Measurements from ENCODE around the gene SORCS3. TPM values are rescaled to one million over a fixed set of nuclear protein-coding genes. Genes with fewer than 3 reads are reported as not detected.

The SORCS3 gene
- total and polyA plus RNA-seq, 2 of the 13 experiments (the other 11 are each of a cell fraction or from before 2014, with no cell fraction given) = 0.07 TPM; not detected in 1

DNA sequence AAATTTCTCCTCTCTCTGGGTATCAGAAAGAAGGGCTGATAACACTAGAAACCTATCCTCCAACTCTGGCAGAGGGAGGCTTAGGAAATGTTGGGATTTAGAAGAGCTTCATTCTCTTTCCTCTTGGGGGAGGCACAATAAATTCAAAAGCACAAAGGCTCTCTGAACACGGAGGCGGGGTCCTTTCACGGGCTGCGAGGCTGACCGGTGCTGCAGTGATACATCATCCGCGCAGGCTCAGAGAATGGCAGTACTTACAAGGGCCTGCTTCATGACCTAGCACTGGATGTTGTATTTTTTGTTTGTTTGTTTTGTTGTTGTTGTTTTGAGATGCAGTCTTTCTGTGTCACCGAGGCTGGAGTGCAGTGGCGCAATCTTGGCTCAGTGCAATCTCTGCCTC is 306.2 kb downstream of the SORCS3 start:
- ATAC-seq (no peak), FAIRE-seq (no peak), DNase-seq (ENCODE audit: low spot score) (no peak)
- intact Hi-C loops (cut with micrococcal nuclease; ENCODE audit: unreplicated experiment) (no loop called here), in situ Hi-C loops (cut with HindIII; ENCODE audit: extremely low pct_ligation_motif_present, low pct_unique_long_range_greater_than_20kb) (no loop called here)
- no peak overlapping the region for H2AFZ ChIP-seq (ENCODE audit: low read length)
- no TSS peak for BruUV-seq (replicated peaks)
- TF ChIP-seq KDM3A (CRISPR knock-in tag; IDR thresholded peaks at IDR 0.05; ENCODE audit: low read depth) (no peak), LCORL (IDR thresholded peaks at IDR 0.05) (no peak), LCORL (CRISPR knock-in tag; IDR thresholded peaks at IDR 0.05) (no peak), SSRP1 (CRISPR knock-in tag; IDR thresholded peaks at IDR 0.05) (no peak), ZNF614 (CRISPR knock-in tag; IDR thresholded peaks at IDR 0.05; ENCODE audit: borderline replicate concordance) (no peak), HOXA7 (CRISPR knock-in tag; IDR thresholded peaks at IDR 0.05) (no peak), RNF219 (CRISPR knock-in tag; IDR thresholded peaks at IDR 0.05) (no peak), ZNF326 (CRISPR knock-in tag; IDR thresholded peaks at IDR 0.05; ENCODE audit: borderline replicate concordance) (no peak), NAIF1 (CRISPR knock-in tag; IDR thresholded peaks at IDR 0.05; ENCODE audit: borderline replicate concordance) (no peak)
- TF ChIP-seq, protein P1, sequence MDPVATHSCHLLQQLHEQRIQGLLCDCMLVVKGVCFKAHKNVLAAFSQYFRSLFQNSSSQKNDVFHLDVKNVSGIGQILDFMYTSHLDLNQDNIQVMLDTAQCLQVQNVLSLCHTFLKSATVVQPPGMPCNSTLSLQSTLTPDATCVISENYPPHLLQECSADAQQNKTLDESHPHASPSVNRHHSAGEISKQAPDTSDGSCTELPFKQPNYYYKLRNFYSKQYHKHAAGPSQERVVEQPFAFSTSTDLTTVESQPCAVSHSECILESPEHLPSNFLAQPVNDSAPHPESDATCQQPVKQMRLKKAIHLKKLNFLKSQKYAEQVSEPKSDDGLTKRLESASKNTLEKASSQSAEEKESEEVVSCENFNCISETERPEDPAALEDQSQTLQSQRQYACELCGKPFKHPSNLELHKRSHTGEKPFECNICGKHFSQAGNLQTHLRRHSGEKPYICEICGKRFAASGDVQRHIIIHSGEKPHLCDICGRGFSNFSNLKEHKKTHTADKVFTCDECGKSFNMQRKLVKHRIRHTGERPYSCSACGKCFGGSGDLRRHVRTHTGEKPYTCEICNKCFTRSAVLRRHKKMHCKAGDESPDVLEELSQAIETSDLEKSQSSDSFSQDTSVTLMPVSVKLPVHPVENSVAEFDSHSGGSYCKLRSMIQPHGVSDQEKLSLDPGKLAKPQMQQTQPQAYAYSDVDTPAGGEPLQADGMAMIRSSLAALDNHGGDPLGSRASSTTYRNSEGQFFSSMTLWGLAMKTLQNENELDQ (CRISPR knock-in tag; IDR thresholded peaks at IDR 0.05; ENCODE audit: borderline replicate concordance) = no peak
- no peaks in the 10 kb centered on the region for H3K4me1 ChIP-seq (ENCODE audit: insufficient read depth, low read length)
- H3K36me3 ChIP-seq (replicated peaks in 1 of 2; ENCODE audit: control insufficient read depth in 1 of 2, insufficient read depth in 2 of 2, low read length in 2 of 2) = no peaks in the 10 kb centered on the region
- CTCF ChIA-PET (ENCODE audit: low intra/inter-chr PET ratio, low total read pairs) = no interaction called here
- H3K27me3 ChIP-seq (ENCODE audit: control insufficient read depth in 1 of 2, insufficient read depth in 2 of 2, low read length in 2 of 2) = no peaks in the 10 kb centered on the region
- POLR2A ChIA-PET = no interaction called here
- H3K79me2 ChIP-seq (ENCODE audit: insufficient read depth, low read length) = no peaks in the 10 kb centered on the region
- no peak overlapping the region for H3K4me2 ChIP-seq (ENCODE audit: low read depth, low read length)
- no peak overlapping the region for H3K27ac ChIP-seq (ENCODE audit: extremely low read length, insufficient read depth, low read length)
- H3K9ac ChIP-seq (ENCODE audit: insufficient read depth, low read depth, low read length) = no peak overlapping the region
- no peaks in the 10 kb centered on the region for H4K20me1 ChIP-seq (ENCODE audit: insufficient read depth, low read length)
- WGBS (ENCODE audit: low lambda C conversion rate) = 34% methylated on average over 9 of the region's 9 CpGs
- no peak overlapping the region for H3K4me3 ChIP-seq (replicated peaks in 1 of 3; ENCODE audit: insufficient read depth in 1 of 3, low read depth in 2 of 3, low read length in 3 of 3)
- H3K9me3 ChIP-seq (ENCODE audit: low read length) = no peaks in the 10 kb centered on the region

Data from HepG2 (cell line).